Subcutaneous abdominal adipose tissue (tissue), 5 donors: ENCODE measurements around the gene JAK1.

ENCODE experiments used
- H3K27ac ChIP-seq: one replicate; pipeline ENCODE4 v1.7.0; 2013; ENCODE audit warnings: low read depth, mild to moderate bottlenecking, inconsistent platforms, low read length, moderate library complexity
- H3K27me3 ChIP-seq, 5 donors: one replicate each; pipeline ENCODE4 v1.7.0; 2013; ENCODE audit warnings: low read length in 5 of 5, inconsistent platforms in 1 of 5; ENCODE audit not compliant: control insufficient read depth in 5 of 5, insufficient read depth in 4 of 5
- H3K36me3 ChIP-seq, 5 donors: one replicate each; pipeline ENCODE4 v1.7.0; 2013; ENCODE audit warnings: low read length in 5 of 5; ENCODE audit not compliant: control insufficient read depth in 5 of 5, insufficient read depth in 5 of 5
- H3K4me1 ChIP-seq, 5 donors: one replicate each; pipeline ENCODE4 v1.7.0; 2013; ENCODE audit warnings: low read length in 5 of 5, mild to moderate bottlenecking in 3 of 5, moderate library complexity in 1 of 5; ENCODE audit not compliant: control insufficient read depth in 5 of 5, insufficient read depth in 5 of 5
- H3K4me3 ChIP-seq, 5 donors: one replicate each; pipeline ENCODE4 v1.7.0; 2013; ENCODE audit warnings: low read length in 5 of 5, low read depth in 1 of 5
- H3K9ac ChIP-seq, 5 donors: one replicate each; pipeline ENCODE4 v1.7.0; 2013; ENCODE audit warnings: low read length in 5 of 5, mild to moderate bottlenecking in 4 of 5, moderate library complexity in 3 of 5
- H3K9me3 ChIP-seq, 5 donors: one replicate each; pipeline ENCODE4 v1.7.0; 2013; ENCODE audit warnings: low read length in 5 of 5; ENCODE audit not compliant: control insufficient read depth in 5 of 5
- donor health status: healthy.
- donor health status: healthy.
- donor health status: healthy.
- donor health status: healthy.
- donor health status: healthy.

JAK1 gene

GRCh38 chr1:64875101-64875500 lies 91.2 kb downstream of the JAK1 start:
- no peak overlapping the region for H3K27ac ChIP-seq
- no peak overlapping the region for H3K4me3 ChIP-seq
- H3K27me3 ChIP-seq, result no peaks in the 10 kb centered on the region
- peaks cover 0 to 33% (median 20%) of the 10 kb centered on the region in 5 donors for H3K4me1 ChIP-seq
- H3K9me3 ChIP-seq, result no peaks in the 10 kb centered on the region
- H3K36me3 ChIP-seq, result peaks cover 30 to 80% (median 58%) of the 10 kb centered on the region in 5 donors
- H3K9ac ChIP-seq, result no peak overlapping the region

DNA sequence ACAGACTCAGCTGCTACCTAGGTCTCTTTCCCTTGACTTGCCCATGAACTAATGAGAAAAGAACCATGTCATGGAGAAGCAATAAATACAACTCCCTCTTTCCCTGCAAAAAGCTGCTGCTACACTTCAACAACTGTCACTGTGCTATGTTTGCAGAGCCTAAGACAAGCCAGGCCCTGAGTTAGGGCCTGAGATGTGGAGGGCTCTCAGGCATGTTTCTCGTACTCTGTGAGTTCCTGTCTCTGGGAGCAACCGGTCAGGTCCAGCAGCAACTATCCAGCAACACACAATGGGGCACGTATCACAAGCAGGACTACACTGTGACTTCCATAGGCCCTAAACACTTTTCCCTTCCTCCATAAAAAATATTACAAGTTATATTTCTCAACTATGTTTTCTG lies 91.7 kb downstream of the JAK1 start:
- no peak overlapping the region for H3K9ac ChIP-seq
- H3K36me3 ChIP-seq, result peaks cover 30 to 81% (median 60%) of the 10 kb centered on the region in 5 donors
- H3K27me3 ChIP-seq, result no peaks in the 10 kb centered on the region
- no peak overlapping the region for H3K4me3 ChIP-seq
- H3K9me3 ChIP-seq, result no peaks in the 10 kb centered on the region
- H3K27ac ChIP-seq, result no peak overlapping the region
- peaks cover 0 to 33% (median 20%) of the 10 kb centered on the region in 5 donors for H3K4me1 ChIP-seq

DNA sequence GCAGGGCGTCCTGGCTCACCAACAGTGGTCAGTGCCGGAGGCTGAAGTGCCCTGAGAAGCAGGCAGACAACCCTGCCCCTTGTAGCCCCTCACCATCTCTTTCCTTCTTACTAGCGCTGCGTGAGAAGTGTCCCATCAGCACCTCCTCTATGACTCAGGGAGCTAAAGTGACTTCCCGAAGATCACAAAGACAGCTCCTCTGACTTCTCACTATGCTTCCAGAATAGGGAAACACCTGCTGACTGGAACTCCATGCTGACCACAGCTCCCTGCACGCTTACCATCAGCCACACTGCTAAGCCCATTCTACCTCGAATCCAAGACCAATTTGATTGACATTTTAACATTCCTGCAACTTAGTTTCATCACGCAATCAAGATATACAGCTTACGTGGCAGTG lies 92.8 kb downstream of the JAK1 start:
- peak overlapping the region in 1 of 5 donors; percentile 27 for H3K4me3 ChIP-seq
- H3K4me1 ChIP-seq, result peaks cover 0 to 33% (median 20%) of the 10 kb centered on the region in 5 donors
- peaks cover 32 to 86% (median 67%) of the 10 kb centered on the region in 5 donors for H3K36me3 ChIP-seq

GRCh38 chr1:64872067-64872466 lies 94.3 kb downstream of the JAK1 start:
- H3K9me3 ChIP-seq, result no peaks in the 10 kb centered on the region
- peaks cover 0 to 33% (median 20%) of the 10 kb centered on the region in 5 donors for H3K4me1 ChIP-seq
- H3K9ac ChIP-seq, result no peak overlapping the region
- H3K27me3 ChIP-seq, result no peaks in the 10 kb centered on the region
- H3K36me3 ChIP-seq, result peaks cover 25 to 84% (median 66%) of the 10 kb centered on the region in 5 donors
- no peak overlapping the region for H3K4me3 ChIP-seq
- H3K27ac ChIP-seq, result no peak overlapping the region

More for the DNA sequence above, 92.8 kb downstream of the JAK1 start:
- Histone ChIP-seq H3K27ac (peak overlapping the region; percentile 47), H3K9me3 (no peaks in the 10 kb centered on the region), H3K9ac (no peak overlapping the region), H3K27me3 (no peaks in the 10 kb centered on the region)

DNA sequence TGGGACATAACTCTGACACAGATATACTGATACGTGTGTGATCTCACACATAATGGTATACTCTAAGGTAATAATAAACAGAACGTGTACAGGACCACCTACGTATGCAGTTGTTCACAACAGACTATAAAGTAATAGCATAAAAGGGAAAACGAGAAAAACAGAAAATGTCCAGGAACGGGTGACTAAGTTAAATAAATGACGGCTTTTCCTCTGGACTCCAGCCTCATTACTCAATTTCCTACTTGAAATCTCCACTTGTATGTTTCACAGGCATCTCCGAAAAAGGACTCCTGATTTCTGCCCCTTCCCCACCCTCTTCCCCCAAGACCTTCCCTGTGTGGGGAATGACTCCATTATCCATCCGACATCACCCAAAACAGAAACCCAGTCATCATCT lies 95.1 kb downstream of the JAK1 start:
- H3K36me3 ChIP-seq, result peaks cover 25 to 86% (median 70%) of the 10 kb centered on the region in 5 donors

GRCh38 chr1:64867266-64867665 lies 99.1 kb downstream of the JAK1 start:
- Histone ChIP-seq H3K36me3 (peaks cover 29 to 71% (median 59%) of the 10 kb centered on the region in 5 donors), H3K9me3 (no peaks in the 10 kb centered on the region), H3K4me3 (no peak overlapping the region), H3K9ac (no peak overlapping the region), H3K4me1 (peaks cover 0 to 34% (median 9%) of the 10 kb centered on the region in 5 donors), H3K27ac (no peak overlapping the region), H3K27me3 (no peaks in the 10 kb centered on the region)

More for the DNA sequence above, 95.1 kb downstream of the JAK1 start:
- H3K4me1 ChIP-seq, result peaks cover 0 to 32% (median 18%) of the 10 kb centered on the region in 5 donors
- H3K9me3 ChIP-seq, result no peaks in the 10 kb centered on the region
- no peaks in the 10 kb centered on the region for H3K27me3 ChIP-seq
- no peak overlapping the region for H3K4me3 ChIP-seq
- H3K9ac ChIP-seq, result no peak overlapping the region
- H3K27ac ChIP-seq, result no peak overlapping the region

GRCh38 chr1:64866689-64867088 lies 99.7 kb downstream of the JAK1 start:
- H3K9ac ChIP-seq, result no peak overlapping the region
- H3K36me3 ChIP-seq, result peaks cover 29 to 71% (median 54%) of the 10 kb centered on the region in 5 donors
- no peak overlapping the region for H3K27ac ChIP-seq
- no peaks in the 10 kb centered on the region for H3K27me3 ChIP-seq
- H3K4me3 ChIP-seq, result no peak overlapping the region
- H3K4me1 ChIP-seq, result peaks cover 0 to 32% (median 9%) of the 10 kb centered on the region in 5 donors
- H3K9me3 ChIP-seq, result no peaks in the 10 kb centered on the region

- no peaks in the 10 kb centered on the region for H3K27me3 ChIP-seq
- peaks cover 20 to 71% (median 50%) of the 10 kb centered on the region in 5 donors for H3K36me3 ChIP-seq
- H3K27ac ChIP-seq, result peak overlapping the region; percentile 74
- peak overlapping the region in 2 of 5 donors; percentile 8 to 11 for H3K9ac ChIP-seq
- H3K4me3 ChIP-seq, result no peak overlapping the region
- H3K9me3 ChIP-seq, result no peaks in the 10 kb centered on the region
- H3K4me1 ChIP-seq, result peaks cover 0 to 34% (median 9%) of the 10 kb centered on the region in 5 donors
Observed at GRCh38 chr1:64865105-64865757, 101.1 kb downstream of the JAK1 start.

DNA sequence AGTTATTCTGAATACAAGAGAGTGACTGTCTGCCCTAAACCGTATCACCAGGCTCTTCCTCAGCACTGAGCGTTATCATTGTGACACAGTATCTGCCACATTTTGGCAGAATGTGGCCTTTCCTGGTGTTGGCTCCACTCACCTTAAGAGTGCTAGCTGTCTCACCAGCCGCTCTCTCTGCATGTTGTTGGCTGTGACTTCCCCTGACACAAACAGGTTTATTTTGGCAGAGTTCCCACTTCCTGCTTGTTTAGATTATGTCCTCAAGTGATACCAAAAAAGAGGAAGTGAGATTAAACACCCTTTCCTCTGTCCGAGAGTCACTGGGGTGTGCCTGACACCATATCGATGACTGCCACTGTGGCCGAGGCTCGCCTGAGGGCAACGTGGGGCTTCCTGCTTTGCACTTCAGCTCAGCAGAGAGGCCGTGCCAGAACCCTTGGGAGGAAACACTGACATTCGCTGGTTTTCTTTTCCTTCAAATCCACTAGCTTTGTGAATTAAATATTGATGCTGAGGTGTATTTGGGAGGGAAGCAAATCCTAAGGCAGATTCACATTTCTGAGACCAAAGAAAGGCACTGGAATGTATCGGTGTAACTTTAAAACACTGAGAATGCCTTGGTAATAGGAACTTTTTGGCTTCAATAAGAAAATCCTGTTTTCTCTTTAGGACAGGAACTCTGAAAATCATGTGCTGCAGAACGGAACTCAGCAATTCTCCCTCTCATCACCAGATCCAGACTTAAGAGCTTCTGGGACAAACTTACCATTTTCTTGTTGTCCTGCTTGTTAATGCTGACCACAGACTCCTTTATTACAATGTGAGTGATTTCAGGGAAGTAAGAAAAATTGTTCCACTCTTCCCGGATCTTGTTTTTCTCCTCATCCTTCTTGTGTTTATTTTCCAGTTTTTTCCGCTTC lies 102.1 kb downstream of the JAK1 start:
- Histone ChIP-seq H3K27me3 (no peaks in the 10 kb centered on the region), H3K36me3 (peaks cover 20 to 70% (median 51%) of the 10 kb centered on the region in 5 donors), H3K4me3 (no peak overlapping the region), H3K9me3 (no peaks in the 10 kb centered on the region), H3K27ac (peak overlapping the region; percentile 74), H3K4me1 (peaks cover 0 to 34% (median 9%) of the 10 kb centered on the region in 5 donors), H3K9ac (peak overlapping the region in 1 of 5 donors; percentile 50)

DNA sequence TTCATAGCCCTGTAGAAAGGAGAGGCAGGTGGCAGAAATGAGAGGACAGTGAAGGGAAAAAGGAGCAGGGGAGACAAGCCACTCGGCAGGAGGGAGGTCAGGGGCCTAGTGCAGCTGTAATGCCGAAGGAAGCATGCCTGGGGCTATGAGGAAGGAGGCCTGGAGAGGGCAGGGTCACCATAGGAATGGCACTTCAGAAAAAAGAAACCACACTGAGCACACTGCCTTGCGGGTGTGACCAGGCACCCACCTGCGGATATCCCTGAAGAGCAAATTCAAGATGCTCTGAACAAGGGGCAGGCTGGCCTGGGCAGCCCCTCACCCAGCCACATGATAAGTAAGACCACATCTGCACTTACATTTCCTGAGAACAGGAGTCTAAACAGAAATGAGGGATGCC lies 104.7 kb downstream of the JAK1 start:
- H3K9me3 ChIP-seq, result no peaks in the 10 kb centered on the region
- no peaks in the 10 kb centered on the region for H3K27me3 ChIP-seq
- H3K4me3 ChIP-seq, result no peak overlapping the region
- peaks cover 17 to 74% (median 59%) of the 10 kb centered on the region in 5 donors for H3K36me3 ChIP-seq
- peak overlapping the region in 1 of 5 donors; percentile 3 for H3K9ac ChIP-seq
- H3K27ac ChIP-seq, result no peak overlapping the region
- H3K4me1 ChIP-seq, result peaks cover 0 to 36% (median 9%) of the 10 kb centered on the region in 5 donors
